Mesothelial cell of epicardium (in vitro differentiated cells): ENCODE measurements around the gene ASXL1. TPM values are rescaled to one million over a fixed set of nuclear protein-coding genes. Genes with fewer than 3 reads are reported as not detected.

Source experiments
- DNase-seq, 2 experiments: peaks; one replicate each; pipeline ENCODE4 v3.0.0; 2021; ENCODE audit warnings: low spot score in 2 of 2; ENCODE audit not compliant: unreplicated experiment in 2 of 2
- H3K27ac Mint-ChIP-seq: 2 replicates; pipeline ENCODE4 v1.8.0; 2021; ENCODE audit warnings: mixed read lengths
- H3K27me3 Mint-ChIP-seq: 2 replicates; pipeline ENCODE4 v1.8.0; 2021; ENCODE audit warnings: low read depth, mixed read lengths
- H3K36me3 Mint-ChIP-seq: 2 replicates; pipeline ENCODE4 v1.8.0; 2021; ENCODE audit warnings: mixed read lengths
- H3K4me1 Mint-ChIP-seq: 2 replicates; pipeline ENCODE4 v1.8.0; 2021; ENCODE audit warnings: mixed read lengths
- H3K4me3 Mint-ChIP-seq: 2 replicates; pipeline ENCODE4 v1.8.0; 2021; ENCODE audit warnings: mild to moderate bottlenecking, moderate library complexity, mixed read lengths
- H3K9me3 Mint-ChIP-seq: 2 replicates; pipeline ENCODE4 v1.8.0; 2021; ENCODE audit warnings: mixed read lengths
- CTCF ChIP-seq: fragments of 200-600 bp; sonication (generic); IDR thresholded peaks from one replicate; pipeline ENCODE4 v1.5.0; 2021; ENCODE audit warnings: antibody characterized with exemption; ENCODE audit not compliant: unreplicated experiment
- total RNA-seq: library from RNA; stranded (reverse); gene quantifications from 3 replicates; pipeline ENCODE4 v1.2.1, GENCODE V29; 2021

The ASXL1 gene
- total RNA-seq, 1 donor from 2014 or later, result 182 TPM

GRCh38 chr20:32433311-32434021 is 75.3 kb downstream of the ASXL1 start:
- peaks cover 5% of the 10 kb centered on the region for H3K4me1 Mint-ChIP-seq
- DNase-seq, result no peak
- H3K27me3 Mint-ChIP-seq, result no peaks in the 10 kb centered on the region
- no peaks in the 10 kb centered on the region for H3K9me3 Mint-ChIP-seq
- H3K36me3 Mint-ChIP-seq, result peaks cover 54% of the 10 kb centered on the region
- no peak overlapping the region for H3K4me3 Mint-ChIP-seq
- H3K27ac Mint-ChIP-seq, result peak overlapping the region; percentile 52
- no peak for TF ChIP-seq CTCF

- Mint-ChIP-seq H3K27me3 (no peaks in the 10 kb centered on the region), H3K4me1 (peaks cover 5% of the 10 kb centered on the region), H3K27ac (no peak overlapping the region), H3K4me3 (no peak overlapping the region), H3K9me3 (no peaks in the 10 kb centered on the region), H3K36me3 (peaks cover 56% of the 10 kb centered on the region)
- TF ChIP-seq CTCF, result no peak
- no peak for DNase-seq
Measured at GRCh38 chr20:32434434-32434833, 76.3 kb downstream of the ASXL1 start.

- no peak for DNase-seq
- Mint-ChIP-seq H3K4me3 (no peak overlapping the region), H3K36me3 (peaks cover 59% of the 10 kb centered on the region), H3K4me1 (peaks cover 5% of the 10 kb centered on the region), H3K27me3 (no peaks in the 10 kb centered on the region), H3K27ac (no peak overlapping the region), H3K9me3 (no peaks in the 10 kb centered on the region)
- TF ChIP-seq CTCF, result no peak
Measured at GRCh38 chr20:32435449-32436107, 77.4 kb downstream of the ASXL1 start.

GRCh38 chr20:32436142-32436861 is 78.2 kb downstream of the ASXL1 start:
- peak in 1 of 2 experiments; percentile 17 for DNase-seq
- H3K36me3 Mint-ChIP-seq, result peaks cover 58% of the 10 kb centered on the region
- peaks cover 5% of the 10 kb centered on the region for H3K4me1 Mint-ChIP-seq
- H3K27me3 Mint-ChIP-seq, result no peaks in the 10 kb centered on the region
- no peak overlapping the region for H3K4me3 Mint-ChIP-seq
- no peak for TF ChIP-seq CTCF
- H3K9me3 Mint-ChIP-seq, result no peaks in the 10 kb centered on the region
- no peak overlapping the region for H3K27ac Mint-ChIP-seq

- Mint-ChIP-seq H3K4me1 (peaks cover 5% of the 10 kb centered on the region), H3K9me3 (no peaks in the 10 kb centered on the region), H3K27ac (no peak overlapping the region), H3K4me3 (no peak overlapping the region), H3K27me3 (no peaks in the 10 kb centered on the region), H3K36me3 (peaks cover 52% of the 10 kb centered on the region)
- TF ChIP-seq CTCF, result no peak
- DNase-seq, result peak in 1 of 2 experiments; percentile 20
Measured at GRCh38 chr20:32436968-32437367, 78.8 kb downstream of the ASXL1 start.
